H1 (cell line): Measurements from ENCODE around the gene NR2F2. TPM values are rescaled to one million over a fixed set of nuclear protein-coding genes. Genes with fewer than 3 reads are reported as not detected.

ENCODE experiments used
- ASH2L ChIP-seq: fragments of 200-600, 300-600 bp; sonication (generic); IDR thresholded peaks from one replicate; pipeline ENCODE4 v1.7.1; 2017; ENCODE audit warnings: low read length
- CBX5 ChIP-seq: fragments of 300-800, 300-1000 bp; sonication (generic); IDR thresholded peaks from 2 replicates; pipeline ENCODE4 v1.7.1; 2016; ENCODE audit warnings: antibody characterized with exemption, low read length, low read depth
- CEBPB ChIP-seq: IDR thresholded peaks from 2 replicates; pipeline ENCODE4 v1.6.1; 2012; ENCODE audit warnings: low read depth, low read length
- FOSL1 ChIP-seq: IDR thresholded peaks from 2 replicates; pipeline ENCODE4 v1.6.1; 2011; ENCODE audit warnings: mild to moderate bottlenecking, low read depth, low read length, moderate library complexity; ENCODE audit not compliant: insufficient read depth
- HDAC6 ChIP-seq: IDR thresholded peaks from one replicate; pipeline ENCODE4 v1.7.1; 2012; ENCODE audit warnings: low read depth, mild to moderate bottlenecking, inconsistent platforms, low read length, moderate library complexity
- KDM1A ChIP-seq: fragments of 200-600, 300-600 bp; sonication (generic); IDR thresholded peaks from 2 replicates; pipeline ENCODE4 v1.7.1; 2016; ENCODE audit warnings: mild to moderate bottlenecking, low read length, borderline replicate concordance
- NANOG ChIP-seq: IDR thresholded peaks from 2 replicates; pipeline ENCODE4 v1.6.1; 2011; ENCODE audit warnings: low read length, low read depth, mild to moderate bottlenecking, inconsistent platforms; ENCODE audit not compliant: insufficient read depth, poor library complexity, severe bottlenecking
- SIN3A ChIP-seq, 2 experiments: IDR thresholded peaks in 1 of 2; conservative IDR thresholded peaks in 1 of 2; 2 replicates each; pipeline ENCODE4 v1.6.1; 2011 to 2012; ENCODE audit warnings: low read length in 2 of 2, improper control_type of control experiment in 1 of 2, low read depth in 1 of 2, mild to moderate bottlenecking in 1 of 2
- SIRT6 ChIP-seq: IDR thresholded peaks from one replicate; pipeline ENCODE4 v1.7.1; 2012; ENCODE audit warnings: low read length, inconsistent platforms
- SP2 ChIP-seq: IDR thresholded peaks from 2 replicates; pipeline ENCODE4 v1.6.1; 2012; ENCODE audit warnings: mild to moderate bottlenecking, low read length, inconsistent platforms
- SP4 ChIP-seq: IDR thresholded peaks from 2 replicates; pipeline ENCODE4 v1.6.1; 2012; ENCODE audit warnings: low read length, inconsistent platforms
- SUZ12 ChIP-seq: fragments of 200-600 bp; sonication (generic); IDR thresholded peaks from 2 replicates; pipeline ENCODE4 v1.6.1; 2012; ENCODE audit warnings: mild to moderate bottlenecking, inconsistent platforms, low read length, moderate library complexity, mixed read lengths
- TAF1 ChIP-seq: IDR thresholded peaks from 2 replicates; pipeline ENCODE4 v1.6.1; 2011; ENCODE audit warnings: mild to moderate bottlenecking, low read depth, low read length
- polyA plus RNA-seq, 7 experiments: library from polyadenylated mRNA; depleted of rRNA in 3 of 7; stranded (reverse) in 5 of 7; unstranded in 2 of 7; fragments of >200 nt in 5 of 7; fragments of 200-250 nt in 2 of 7; gene quantifications; 1 replicate in 5 of 7; 2 replicates in 1 of 7; 4 replicates in 1 of 7; pipeline versions ENCODE4 v1.2.1 to v1.2.3, GENCODE V29; 2011 to 2013; ENCODE audit warnings: missing spikeins in 2 of 7, mixed read lengths in 2 of 7
- total RNA-seq: library from RNA; stranded (reverse); fragmentation: NEBNext Ultra II Directional; extraction: Animal tissue kit (Norgen Biotek cat#: 25700); gene quantifications from 2 replicates; pipeline ENCODE4 v1.2.1, GENCODE V29; 2021
- TF ChIP-seq, protein P1 (sequence below): IDR thresholded peaks from 2 replicates; pipeline ENCODE4 v1.6.1; 2012; ENCODE audit warnings: inconsistent platforms

Gene NR2F2
- total and polyA plus RNA-seq, 2 of the 8 experiments (the other 6 are each of a cell fraction or from before 2014, with no cell fraction given), result 0.03 TPM; not detected in 1

DNA sequence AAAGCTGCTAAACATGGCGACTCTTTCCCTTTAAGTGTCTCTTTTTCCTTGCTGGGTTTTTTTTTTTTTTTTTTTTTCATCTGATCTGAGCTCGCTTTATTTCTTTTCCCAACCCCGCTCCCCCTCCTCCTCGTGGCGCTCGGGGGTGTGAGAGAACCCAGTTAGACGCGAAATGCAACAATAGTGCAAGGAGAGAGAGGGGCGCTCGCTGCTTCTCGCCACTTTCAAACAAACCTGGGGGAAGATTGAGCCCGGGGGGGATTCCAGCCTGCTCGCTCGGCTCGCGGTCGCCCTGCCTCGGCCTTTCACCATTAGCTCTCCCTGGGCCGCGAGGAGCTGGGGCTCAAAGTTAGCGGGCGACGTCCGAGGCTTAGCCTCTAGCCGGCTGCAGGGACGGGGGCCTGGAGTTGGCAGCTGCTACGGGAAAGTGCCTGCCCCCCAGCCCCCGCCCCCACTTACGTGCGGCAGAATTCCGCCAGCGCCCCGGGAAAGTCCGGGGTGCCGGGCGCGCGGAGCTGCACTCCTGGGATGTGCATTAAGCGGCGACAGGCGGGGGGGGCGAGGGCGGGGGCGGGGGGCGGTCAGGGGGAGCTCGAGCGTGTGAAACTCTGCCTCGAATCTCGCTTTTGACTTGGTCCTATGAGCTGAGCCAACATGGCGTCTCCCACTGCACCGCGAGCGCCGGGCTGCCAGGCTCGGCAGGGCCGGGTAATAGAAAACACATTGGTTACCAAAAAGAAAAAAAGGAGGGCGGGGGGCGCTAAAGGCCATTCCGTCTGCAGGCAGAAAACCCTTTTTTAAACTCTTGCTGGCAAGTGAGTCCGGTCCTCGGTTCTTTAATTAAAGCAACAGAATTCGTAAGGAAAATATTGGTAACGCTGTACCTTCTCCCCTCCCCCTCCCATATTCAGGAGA, 10.4 kb downstream of the NR2F2 start (continued):
- TF ChIP-seq SIN3A (conservative IDR thresholded peaks at IDR 0.05 in 1 of 2, IDR thresholded peaks at IDR 0.05 in 1 of 2; ENCODE audit: low read depth in 1 of 2, low read length in 2 of 2) (no peak), SIRT6 (no peak), ASH2L (peak; percentile 73), SUZ12 (peak; percentile 86), TAF1 (peak; percentile 6; the same call in 1 of the 2 replicates), CBX5 (no peak), NANOG (no peak), HDAC6 (no peak), CEBPB (no peak), SP4 (no peak), SP2 (no peak), KDM1A (no peak), FOSL1 (no peak)
- TF ChIP-seq, protein P1, sequence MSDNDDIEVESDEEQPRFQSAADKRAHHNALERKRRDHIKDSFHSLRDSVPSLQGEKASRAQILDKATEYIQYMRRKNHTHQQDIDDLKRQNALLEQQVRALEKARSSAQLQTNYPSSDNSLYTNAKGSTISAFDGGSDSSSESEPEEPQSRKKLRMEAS, result peak; percentile 20; the same call in 1 of the 2 replicates
